ENCODE results near the gene TMBIM6.
"Not testable (repeated sequence)": the region's sequence is repeated elsewhere in the genome, so short reads cannot be mapped to it uniquely, and the experiment has no call there.

The TMBIM6 gene

GRCh38 chr12:49777341-49777740, 36.0 kb downstream of the TMBIM6 start:
- DNase-seq, result no peak

GRCh38 chr12:49777800-49778748, 36.7 kb downstream of the TMBIM6 start:
- DNase-seq, result no peak

GRCh38 chr12:49779581-49779980, 38.2 kb downstream of the TMBIM6 start:
- no peak for DNase-seq

GRCh38 chr12:49780914-49781313, 39.6 kb downstream of the TMBIM6 start:
- DNase-seq, result not testable (repeated sequence)

GRCh38 chr12:49783917-49784676, 42.7 kb downstream of the TMBIM6 start:
- DNase-seq, result peak; percentile 46

GRCh38 chr12:49784756-49785409, 43.5 kb downstream of the TMBIM6 start:
- no peak for DNase-seq

- no peak for DNase-seq
Measured at GRCh38 chr12:49787672-49788071, 46.3 kb downstream of the TMBIM6 start.

- DNase-seq, result no peak
Measured at GRCh38 chr12:49789992-49790391, 48.6 kb downstream of the TMBIM6 start.

- DNase-seq, result no peak
Measured at GRCh38 chr12:49790741-49791555, 49.6 kb downstream of the TMBIM6 start.

GRCh38 chr12:49791700-49792099, 50.3 kb downstream of the TMBIM6 start:
- no peak for DNase-seq

- DNase-seq, result no peak
Measured at GRCh38 chr12:49792181-49792970, 51.0 kb downstream of the TMBIM6 start.

GRCh38 chr12:49792976-49793580, 51.7 kb downstream of the TMBIM6 start:
- no peak for DNase-seq

- DNase-seq, result no peak
Measured at GRCh38 chr12:49793620-49794019, 52.3 kb downstream of the TMBIM6 start.

- DNase-seq, result no peak
Measured at GRCh38 chr12:49794021-49794420, 52.7 kb downstream of the TMBIM6 start.

GRCh38 chr12:49794811-49795653, 53.7 kb downstream of the TMBIM6 start:
- DNase-seq, result no peak

- DNase-seq, result no peak
Measured at GRCh38 chr12:49795654-49796105, 54.3 kb downstream of the TMBIM6 start.

GRCh38 chr12:49796155-49796554, 54.8 kb downstream of the TMBIM6 start:
- DNase-seq, result no peak

GRCh38 chr12:49796606-49797448, 55.5 kb downstream of the TMBIM6 start:
- DNase-seq, result no peak

- DNase-seq, result no peak
Measured at GRCh38 chr12:49797449-49797776, 56.1 kb downstream of the TMBIM6 start.

Data from amniotic stem cell (primary cell).